DND-41 (cell line): ENCODE data around the gene CDYL.

Source experiments
- ATAC-seq: fragments of 200-7000 bp; cut with Tn5 transposase; 3 replicates; pipeline ENCODE4 v1.9.1; 2021; ENCODE audit warnings: low read depth; ENCODE audit not compliant: insufficient read depth
- DNase-seq: peaks from one replicate; pipeline ENCODE4 v3.0.0-alpha.2; 2020
- H2AFZ ChIP-seq: 2 replicates; pipeline ENCODE4 v1.6.0; 2012; ENCODE audit warnings: low read depth, low read length
- H3K27ac ChIP-seq: 2 replicates; pipeline ENCODE4 v1.5.1; 2012; ENCODE audit warnings: low read length, inconsistent platforms
- H3K27me3 ChIP-seq: fragments of 200-600 bp; sonication (generic); 2 replicates; pipeline ENCODE4 v1.6.0; 2012; ENCODE audit warnings: low read length, mild to moderate bottlenecking, inconsistent platforms; ENCODE audit not compliant: insufficient read depth, poor library complexity
- H3K36me3 ChIP-seq: 2 replicates; pipeline ENCODE4 v1.5.1; 2012; ENCODE audit warnings: low read length, inconsistent platforms; ENCODE audit not compliant: insufficient read depth
- H3K4me1 ChIP-seq: 2 replicates; pipeline ENCODE4 v1.5.1; 2012; ENCODE audit warnings: mild to moderate bottlenecking, low read length; ENCODE audit not compliant: insufficient read depth
- H3K4me2 ChIP-seq: 2 replicates; pipeline ENCODE4 v1.6.0; 2012; ENCODE audit warnings: mild to moderate bottlenecking, moderate library complexity, low read length, inconsistent platforms; ENCODE audit not compliant: insufficient read depth
- H3K4me3 ChIP-seq, 2 experiments: fragments of 200-600 bp in 1 of 2; shearing (Covaris generic) in 1 of 2; 2 replicates each; pipeline ENCODE4 v1.5.1; 2012 to 2016; ENCODE audit warnings: inconsistent platforms in 2 of 2, low read length in 2 of 2, mild to moderate bottlenecking in 2 of 2, low read depth in 1 of 2, moderate library complexity in 1 of 2
- H3K79me2 ChIP-seq: 2 replicates; pipeline ENCODE4 v1.6.0; 2012; ENCODE audit warnings: low read length, inconsistent platforms; ENCODE audit not compliant: insufficient read depth
- H3K9ac ChIP-seq: 2 replicates; pipeline ENCODE4 v1.6.0; 2012; ENCODE audit warnings: low read depth, mild to moderate bottlenecking, inconsistent platforms, low read length, moderate library complexity
- H3K9me3 ChIP-seq: 2 replicates; pipeline ENCODE4 v1.5.1; 2012; ENCODE audit warnings: low read length, moderate library complexity, mild to moderate bottlenecking, inconsistent platforms; ENCODE audit not compliant: insufficient read depth, severe bottlenecking
- H4K20me1 ChIP-seq: 2 replicates; pipeline ENCODE4 v1.6.0; 2012; ENCODE audit warnings: low read length; ENCODE audit not compliant: insufficient read depth
- EZH2 ChIP-seq: IDR thresholded peaks from 3 replicates; pipeline ENCODE4 v1.6.1; 2012; ENCODE audit warnings: borderline replicate concordance, low read depth, mild to moderate bottlenecking, moderate library complexity, low read length, inconsistent platforms; ENCODE audit not compliant: severe bottlenecking
- TF ChIP-seq, protein P1 (sequence below): IDR thresholded peaks from 2 replicates; pipeline ENCODE4 v1.5.1; 2012; ENCODE audit warnings: borderline replicate concordance, low read length, moderate library complexity, mild to moderate bottlenecking; ENCODE audit not compliant: poor library complexity, severe bottlenecking; ENCODE audit errors: extremely low read depth

Gene CDYL

GRCh38 chr6:4806791-4807190 lies 30.6 kb downstream of the CDYL start:
- Histone ChIP-seq H3K27ac (no peak overlapping the region), H3K36me3 (no peaks in the 10 kb centered on the region), H3K4me1 (no peaks in the 10 kb centered on the region), H3K9me3 (no peaks in the 10 kb centered on the region), H2AFZ (no peak overlapping the region), H3K4me3 (no peak overlapping the region), H3K27me3 (no peaks in the 10 kb centered on the region), H3K4me2 (no peak overlapping the region), H3K79me2 (peaks cover 28% of the 10 kb centered on the region), H3K9ac (no peak overlapping the region), H4K20me1 (peaks cover 19% of the 10 kb centered on the region)
- DNase-seq (no peak), ATAC-seq (no peak)
- TF ChIP-seq, protein P1, sequence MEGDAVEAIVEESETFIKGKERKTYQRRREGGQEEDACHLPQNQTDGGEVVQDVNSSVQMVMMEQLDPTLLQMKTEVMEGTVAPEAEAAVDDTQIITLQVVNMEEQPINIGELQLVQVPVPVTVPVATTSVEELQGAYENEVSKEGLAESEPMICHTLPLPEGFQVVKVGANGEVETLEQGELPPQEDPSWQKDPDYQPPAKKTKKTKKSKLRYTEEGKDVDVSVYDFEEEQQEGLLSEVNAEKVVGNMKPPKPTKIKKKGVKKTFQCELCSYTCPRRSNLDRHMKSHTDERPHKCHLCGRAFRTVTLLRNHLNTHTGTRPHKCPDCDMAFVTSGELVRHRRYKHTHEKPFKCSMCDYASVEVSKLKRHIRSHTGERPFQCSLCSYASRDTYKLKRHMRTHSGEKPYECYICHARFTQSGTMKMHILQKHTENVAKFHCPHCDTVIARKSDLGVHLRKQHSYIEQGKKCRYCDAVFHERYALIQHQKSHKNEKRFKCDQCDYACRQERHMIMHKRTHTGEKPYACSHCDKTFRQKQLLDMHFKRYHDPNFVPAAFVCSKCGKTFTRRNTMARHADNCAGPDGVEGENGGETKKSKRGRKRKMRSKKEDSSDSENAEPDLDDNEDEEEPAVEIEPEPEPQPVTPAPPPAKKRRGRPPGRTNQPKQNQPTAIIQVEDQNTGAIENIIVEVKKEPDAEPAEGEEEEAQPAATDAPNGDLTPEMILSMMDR: no peak
- no peak for TF ChIP-seq EZH2

DNA sequence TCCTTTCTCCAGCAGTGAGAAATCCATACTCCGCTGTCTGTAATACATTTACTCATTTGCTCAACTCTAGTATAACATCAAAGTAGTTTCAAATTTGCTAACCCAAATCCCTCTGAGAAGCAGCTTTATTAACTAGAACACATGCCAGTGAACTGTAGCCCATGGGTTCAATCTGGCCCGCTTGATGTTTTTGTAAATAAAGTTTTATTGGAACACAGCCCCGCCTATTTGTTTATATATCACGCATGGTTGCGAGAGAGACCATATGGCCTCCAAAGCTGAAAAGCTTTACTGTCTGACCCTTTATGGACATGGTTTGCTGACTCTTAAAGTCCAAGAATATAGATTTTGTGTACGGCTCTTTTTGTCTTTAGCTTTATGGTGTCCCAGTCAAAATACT lies 32.2 kb downstream of the CDYL start:
- DNase-seq (no peak), ATAC-seq (no peak)
- H3K27me3 ChIP-seq: no peaks in the 10 kb centered on the region
- H3K27ac ChIP-seq: no peak overlapping the region
- TF ChIP-seq, protein P1: no peak
- no peak for TF ChIP-seq EZH2
- no peak overlapping the region for H3K4me2 ChIP-seq
- H3K9me3 ChIP-seq: no peaks in the 10 kb centered on the region
- no peaks in the 10 kb centered on the region for H3K36me3 ChIP-seq
- H3K79me2 ChIP-seq: peaks cover 23% of the 10 kb centered on the region; the same call in 1 of the 2 replicates
- H3K4me3 ChIP-seq: no peak overlapping the region
- H3K4me1 ChIP-seq: no peaks in the 10 kb centered on the region
- peaks cover 15% of the 10 kb centered on the region; the same call in 1 of the 2 replicates for H4K20me1 ChIP-seq
- H3K9ac ChIP-seq: no peak overlapping the region
- no peak overlapping the region for H2AFZ ChIP-seq

DNA sequence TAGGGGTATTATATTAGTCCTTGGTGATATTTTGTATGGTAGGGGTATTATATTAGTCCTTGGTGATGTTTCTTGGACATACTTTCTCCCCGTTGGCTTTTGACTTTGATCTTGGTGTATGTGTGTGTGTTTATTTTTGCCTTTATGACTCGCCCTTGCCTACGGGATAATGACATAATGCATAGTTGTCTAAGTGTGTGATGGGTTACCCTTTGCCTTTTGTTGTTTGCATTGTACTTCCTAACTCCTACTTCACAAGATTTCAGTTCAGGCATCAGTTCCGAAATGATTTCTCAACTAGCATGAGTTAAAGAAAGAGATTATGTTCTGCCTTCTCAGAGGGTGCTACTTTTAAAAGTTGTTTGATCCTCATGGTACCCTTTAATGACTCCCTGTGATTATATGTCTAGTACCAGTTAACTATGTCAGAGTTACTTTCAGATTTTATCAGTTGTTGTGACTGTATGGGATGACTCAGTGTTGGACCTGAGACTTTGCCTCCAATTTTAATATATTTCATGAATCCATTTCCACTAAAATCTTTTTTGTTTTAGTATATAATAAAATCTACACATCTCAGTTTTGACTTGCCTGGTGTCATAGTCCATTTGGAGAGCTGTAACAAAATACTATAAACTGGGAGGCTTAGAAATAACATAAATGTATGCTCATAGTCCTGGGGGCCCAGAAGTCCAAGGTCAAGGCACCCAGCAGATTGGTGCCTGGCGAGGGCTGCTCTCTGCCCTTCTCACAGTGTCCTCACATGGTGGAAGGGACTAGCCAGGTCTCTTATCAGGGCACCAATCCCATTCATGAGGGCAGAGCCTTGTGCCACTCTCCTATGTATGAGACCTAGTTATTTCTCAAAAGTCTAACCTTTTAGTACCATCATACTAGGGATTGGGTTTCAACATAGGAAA lies 34.1 kb downstream of the CDYL start:
- no peaks in the 10 kb centered on the region for H3K27me3 ChIP-seq
- no peaks in the 10 kb centered on the region for H3K36me3 ChIP-seq
- H3K79me2 ChIP-seq: peaks cover 30% of the 10 kb centered on the region; the same call in 1 of the 2 replicates
- no peak overlapping the region for H2AFZ ChIP-seq
- no peak overlapping the region for H3K9ac ChIP-seq
- TF ChIP-seq, protein P1: no peak
- TF ChIP-seq EZH2: no peak
- ATAC-seq (no peak), DNase-seq (no peak)
- no peak overlapping the region for H3K27ac ChIP-seq
- no peaks in the 10 kb centered on the region for H3K9me3 ChIP-seq
- H3K4me3 ChIP-seq: no peak overlapping the region
- H3K4me2 ChIP-seq: no peak overlapping the region
- H3K4me1 ChIP-seq: no peaks in the 10 kb centered on the region
- H4K20me1 ChIP-seq: peaks cover 14% of the 10 kb centered on the region; the same call in 1 of the 2 replicates
